HG03280 (cell line): ENCODE results near the gene TES.
"Not testable (repeated sequence)": the region's sequence is repeated elsewhere in the genome, so short reads cannot be mapped to it uniquely, and the experiment has no call there.

ENCODE experiments used
- ATAC-seq: cut with Tn5 transposase; IDR thresholded peaks from one replicate; pipeline ENCODE4 v1.9.1; 2021; ENCODE audit warnings: mild to moderate bottlenecking, moderate library complexity; ENCODE audit not compliant: unreplicated experiment

The TES gene, protein sequence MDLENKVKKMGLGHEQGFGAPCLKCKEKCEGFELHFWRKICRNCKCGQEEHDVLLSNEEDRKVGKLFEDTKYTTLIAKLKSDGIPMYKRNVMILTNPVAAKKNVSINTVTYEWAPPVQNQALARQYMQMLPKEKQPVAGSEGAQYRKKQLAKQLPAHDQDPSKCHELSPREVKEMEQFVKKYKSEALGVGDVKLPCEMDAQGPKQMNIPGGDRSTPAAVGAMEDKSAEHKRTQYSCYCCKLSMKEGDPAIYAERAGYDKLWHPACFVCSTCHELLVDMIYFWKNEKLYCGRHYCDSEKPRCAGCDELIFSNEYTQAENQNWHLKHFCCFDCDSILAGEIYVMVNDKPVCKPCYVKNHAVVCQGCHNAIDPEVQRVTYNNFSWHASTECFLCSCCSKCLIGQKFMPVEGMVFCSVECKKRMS

DNA sequence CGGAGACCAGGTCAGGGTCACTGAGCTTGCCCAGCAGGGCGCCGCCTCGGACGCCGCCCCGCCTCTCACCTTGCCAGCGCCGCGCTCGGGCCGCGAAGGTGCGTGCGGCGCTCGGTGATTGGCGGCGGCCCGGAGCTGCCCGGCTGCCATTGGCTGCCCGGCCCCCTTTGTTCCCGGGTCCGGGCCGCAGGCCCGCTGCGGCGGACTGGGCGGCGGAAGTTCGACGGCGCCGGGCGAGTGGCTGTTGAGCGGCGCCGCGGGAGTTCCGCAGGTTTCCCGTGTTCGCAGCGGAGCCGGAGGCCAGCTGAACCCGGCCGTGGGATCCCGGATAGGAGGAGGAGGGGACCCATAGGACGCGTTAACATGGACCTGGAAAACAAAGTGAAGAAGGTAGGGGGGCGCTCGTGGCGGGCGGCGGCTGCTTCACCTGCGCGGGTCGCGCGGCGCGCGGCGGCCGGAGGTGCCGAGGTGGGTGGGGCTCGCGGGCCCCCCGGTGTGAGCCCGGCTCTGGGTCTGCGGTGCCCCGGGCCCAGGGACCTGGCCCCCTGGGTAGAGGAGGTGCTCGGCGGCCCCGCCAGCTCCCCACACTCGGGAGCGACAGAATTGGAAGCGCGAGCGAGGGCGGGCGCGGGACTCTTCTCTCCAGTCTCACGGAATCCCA lies at the start of gene TES:
Gene TES, plus strand, starts transcription at position 195 of the 661 bp plus-strand sequence. Its CDS starts 169 bp downstream, at position 364.
- ATAC-seq = peak; percentile 89

DNA sequence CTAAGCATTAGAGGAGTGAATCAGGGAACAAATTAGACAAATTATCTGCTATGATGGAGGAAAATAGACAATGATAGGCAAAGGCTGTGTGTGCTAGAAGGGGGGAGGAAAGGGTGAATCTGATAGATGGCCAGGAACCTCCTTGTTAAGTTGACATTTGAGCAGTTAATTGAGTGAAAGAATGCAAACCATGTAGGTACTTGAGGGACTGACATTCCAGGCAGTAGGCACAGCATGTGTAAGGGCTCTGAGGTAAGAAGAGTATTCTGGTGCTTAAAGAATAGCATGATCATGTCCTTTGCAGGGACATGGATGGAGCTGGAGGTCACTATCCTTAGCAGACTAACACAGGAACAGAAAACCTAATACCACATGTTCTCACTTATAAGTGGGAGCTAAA lies 48.6 kb upstream of the TES start:
- no peak for ATAC-seq

DNA sequence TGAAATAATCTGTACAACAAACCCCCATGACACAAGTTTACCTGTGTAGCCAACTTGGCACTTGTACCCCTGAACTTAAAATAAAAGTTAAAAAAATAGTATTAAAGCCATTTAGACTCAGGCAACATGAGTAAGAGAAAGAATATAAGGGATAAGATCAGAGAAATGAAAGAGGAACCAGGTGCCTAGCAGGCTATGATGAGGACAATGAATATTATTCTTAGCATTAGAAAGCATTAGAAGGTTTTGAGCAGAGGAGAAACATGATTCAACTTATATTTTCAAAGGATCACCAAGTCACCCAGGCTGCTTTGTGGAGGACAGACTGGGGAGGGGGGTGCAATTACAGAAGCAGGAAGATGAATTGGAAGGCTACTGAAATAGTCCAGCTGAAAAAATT lies 48.1 kb upstream of the TES start:
- ATAC-seq = peak; percentile 50

DNA sequence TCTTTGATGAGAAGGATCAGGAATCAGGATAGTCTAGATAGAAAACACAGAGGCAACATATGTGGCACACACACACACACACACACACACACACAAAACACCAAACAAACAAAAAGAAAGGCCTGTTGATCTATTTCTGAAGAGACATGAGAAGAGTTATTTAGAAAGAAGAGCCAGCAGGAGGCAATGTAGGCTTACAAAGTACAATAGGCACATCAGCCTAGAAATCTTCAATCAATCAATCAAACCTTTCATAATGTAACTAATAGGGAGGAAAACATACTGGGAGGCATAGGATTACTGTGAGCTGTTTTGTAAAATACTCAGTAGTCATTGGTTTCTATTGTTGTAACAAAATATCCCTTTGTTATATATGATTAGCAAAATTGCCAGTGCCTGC lies 47.3 kb upstream of the TES start:
- ATAC-seq = no peak

DNA sequence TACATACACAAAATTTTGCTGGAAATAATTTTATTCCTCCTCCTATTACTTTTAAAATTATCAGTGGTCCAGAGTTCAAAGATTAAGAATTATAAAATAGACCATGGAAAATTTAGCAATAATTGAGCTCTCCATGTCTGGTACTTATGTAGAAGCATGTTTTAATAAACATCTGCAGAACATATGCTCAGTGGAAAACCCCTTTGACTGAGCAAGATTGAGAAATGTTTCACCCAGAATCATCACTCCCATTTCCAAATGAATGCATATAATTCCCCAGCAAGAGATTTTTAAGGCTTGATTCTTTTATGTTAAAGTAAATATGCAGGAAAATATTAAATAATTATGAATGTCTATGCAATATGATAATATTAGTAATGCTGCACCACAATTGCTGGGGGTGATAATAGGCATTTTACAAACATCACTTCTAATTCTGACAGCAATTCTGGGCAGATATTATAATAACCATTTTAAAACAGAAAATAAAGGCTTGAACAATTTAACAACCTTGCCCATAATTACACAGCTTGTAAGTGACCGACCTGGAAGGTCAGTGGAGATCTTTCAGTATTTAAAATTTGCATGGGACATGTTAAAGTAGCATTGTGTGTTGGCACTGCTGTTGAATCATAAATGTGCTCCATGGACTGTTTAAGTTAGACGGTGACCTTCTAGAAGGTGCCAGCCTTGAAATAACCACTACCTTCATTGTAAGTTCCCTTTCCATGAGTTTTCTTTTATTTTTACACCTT lies 45.6 kb upstream of the TES start:
- no peak for ATAC-seq

DNA sequence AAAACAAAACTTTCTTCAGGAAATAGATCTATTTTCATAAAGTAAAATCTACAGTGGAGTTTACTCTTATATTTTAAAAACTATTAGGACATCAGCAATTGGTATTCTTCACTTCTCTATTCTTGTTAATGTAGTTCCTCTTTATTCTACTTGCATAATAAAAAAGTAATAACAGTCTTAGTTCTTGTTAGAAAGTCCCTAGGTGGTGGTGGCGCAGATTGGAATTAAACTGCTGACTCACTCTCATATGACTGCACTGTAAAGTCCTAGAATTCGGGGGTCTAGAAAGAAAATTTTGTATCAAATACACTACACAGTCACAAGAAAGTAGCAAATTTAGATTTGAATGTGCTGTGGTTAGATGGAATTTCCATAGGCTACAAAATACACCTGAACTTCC lies 44.6 kb upstream of the TES start:
- no peak for ATAC-seq

DNA sequence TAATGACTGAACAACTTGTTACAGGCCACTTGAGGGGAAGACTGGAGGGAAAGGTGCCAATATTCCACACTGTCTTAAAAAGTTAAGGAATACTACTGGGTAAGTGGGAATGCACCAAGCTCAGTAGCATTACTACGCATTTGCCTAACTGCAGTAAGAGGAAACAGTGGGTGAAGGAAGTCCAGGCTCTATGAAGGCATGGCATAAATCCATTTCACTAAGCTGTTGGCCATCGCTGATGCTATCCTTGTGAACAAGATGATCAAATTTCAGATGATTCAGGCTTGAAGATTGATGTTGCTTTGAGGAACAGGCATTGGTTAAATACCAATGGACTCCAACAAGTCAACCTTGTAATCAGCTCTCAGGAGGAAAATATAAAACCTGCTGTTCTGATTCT lies 44.2 kb upstream of the TES start:
- no peak for ATAC-seq

DNA sequence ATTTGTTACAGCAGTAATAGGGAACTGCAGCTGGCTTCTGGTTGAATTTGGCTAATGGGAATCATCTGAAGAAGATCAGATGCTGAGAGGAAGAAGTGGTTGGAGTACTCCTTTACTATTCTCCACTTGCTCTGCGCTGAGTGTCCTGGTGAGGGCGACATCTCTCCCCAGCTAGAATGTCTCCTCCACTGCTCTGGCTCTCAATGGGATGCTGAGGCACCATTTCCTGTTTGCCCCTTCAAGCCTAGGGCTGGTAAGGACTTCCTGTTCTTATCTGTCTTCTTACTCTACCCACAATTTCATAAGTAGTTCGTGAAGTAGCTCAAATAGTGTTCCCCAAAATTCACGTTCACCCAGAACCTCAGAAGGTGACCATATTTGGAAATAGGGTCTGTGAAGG lies 43.2 kb upstream of the TES start:
- ATAC-seq = no peak

DNA sequence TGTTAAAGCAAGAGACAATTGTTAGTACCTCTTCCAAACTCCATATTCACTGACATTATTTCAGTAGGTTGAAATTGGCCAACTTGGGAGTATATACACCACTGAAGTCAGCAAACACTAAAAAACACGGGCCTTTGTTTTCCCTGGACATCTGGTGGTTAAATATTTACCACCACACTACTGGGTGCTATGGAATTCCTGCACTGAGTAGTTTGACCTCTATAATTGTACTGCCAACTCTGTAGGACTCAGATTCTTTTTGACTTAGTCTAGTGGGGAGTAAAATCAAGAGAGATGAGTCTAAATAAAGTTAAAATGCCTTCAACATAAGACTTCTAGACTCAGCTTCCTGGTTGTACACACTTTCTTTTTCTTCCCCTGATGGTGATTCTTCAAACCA lies 41.3 kb upstream of the TES start:
- no peak for ATAC-seq

DNA sequence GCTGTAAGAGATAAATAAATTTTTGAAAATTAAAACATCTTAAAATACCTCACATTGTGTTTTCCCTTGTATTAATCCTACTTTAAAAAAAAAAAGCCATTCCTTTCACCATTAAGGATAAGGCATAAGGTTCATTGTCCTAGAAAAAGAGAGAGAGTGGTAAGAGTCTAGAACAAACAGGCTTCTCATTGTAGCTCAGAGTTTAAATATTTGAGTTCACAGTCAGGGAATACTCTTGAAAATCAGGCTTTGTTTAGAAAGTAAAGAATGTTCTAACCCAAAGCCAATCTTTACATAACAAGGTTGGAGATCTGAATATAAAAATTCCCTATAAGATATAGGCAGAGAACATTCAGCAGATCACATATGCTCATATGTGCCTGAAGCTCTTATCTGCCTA lies 40.2 kb upstream of the TES start:
- ATAC-seq = no peak

DNA sequence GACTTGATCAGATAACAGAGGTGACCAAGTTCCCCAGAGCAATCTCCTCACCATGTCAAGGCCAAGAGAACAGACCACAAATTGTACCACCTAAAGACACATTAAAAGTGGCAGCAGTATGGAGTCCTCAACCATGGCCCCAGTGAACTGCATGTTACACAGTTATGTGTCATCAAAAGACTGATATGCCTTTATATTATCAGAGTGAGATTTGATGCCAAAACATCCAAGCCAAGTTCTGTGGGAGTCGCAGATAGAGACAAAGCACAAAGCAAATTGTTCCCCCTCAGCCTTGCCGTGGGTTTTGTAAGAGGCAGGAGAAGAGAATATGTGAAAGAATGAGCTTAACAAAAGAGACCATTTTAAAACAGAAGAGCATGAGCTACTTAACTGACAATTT lies 39.2 kb upstream of the TES start:
- no peak for ATAC-seq

DNA sequence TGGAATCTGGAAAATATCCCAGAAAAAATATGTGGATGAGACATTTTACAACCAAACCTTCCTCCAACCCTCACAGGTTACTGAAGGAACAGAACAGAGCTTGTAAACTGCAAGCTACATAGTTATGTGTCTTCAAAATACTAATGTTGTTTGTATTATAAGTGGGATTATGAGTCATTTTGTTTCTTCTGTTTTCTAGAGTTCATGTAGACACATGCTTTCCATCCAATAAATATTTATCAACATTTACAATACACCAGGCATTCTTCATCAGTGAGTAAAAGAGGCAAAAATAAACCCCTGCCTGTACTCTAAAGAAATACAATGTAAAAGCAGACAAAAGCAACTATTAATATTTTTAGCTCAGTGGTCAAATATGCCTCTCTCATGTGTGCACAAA lies 38.0 kb upstream of the TES start:
- no peak for ATAC-seq

DNA sequence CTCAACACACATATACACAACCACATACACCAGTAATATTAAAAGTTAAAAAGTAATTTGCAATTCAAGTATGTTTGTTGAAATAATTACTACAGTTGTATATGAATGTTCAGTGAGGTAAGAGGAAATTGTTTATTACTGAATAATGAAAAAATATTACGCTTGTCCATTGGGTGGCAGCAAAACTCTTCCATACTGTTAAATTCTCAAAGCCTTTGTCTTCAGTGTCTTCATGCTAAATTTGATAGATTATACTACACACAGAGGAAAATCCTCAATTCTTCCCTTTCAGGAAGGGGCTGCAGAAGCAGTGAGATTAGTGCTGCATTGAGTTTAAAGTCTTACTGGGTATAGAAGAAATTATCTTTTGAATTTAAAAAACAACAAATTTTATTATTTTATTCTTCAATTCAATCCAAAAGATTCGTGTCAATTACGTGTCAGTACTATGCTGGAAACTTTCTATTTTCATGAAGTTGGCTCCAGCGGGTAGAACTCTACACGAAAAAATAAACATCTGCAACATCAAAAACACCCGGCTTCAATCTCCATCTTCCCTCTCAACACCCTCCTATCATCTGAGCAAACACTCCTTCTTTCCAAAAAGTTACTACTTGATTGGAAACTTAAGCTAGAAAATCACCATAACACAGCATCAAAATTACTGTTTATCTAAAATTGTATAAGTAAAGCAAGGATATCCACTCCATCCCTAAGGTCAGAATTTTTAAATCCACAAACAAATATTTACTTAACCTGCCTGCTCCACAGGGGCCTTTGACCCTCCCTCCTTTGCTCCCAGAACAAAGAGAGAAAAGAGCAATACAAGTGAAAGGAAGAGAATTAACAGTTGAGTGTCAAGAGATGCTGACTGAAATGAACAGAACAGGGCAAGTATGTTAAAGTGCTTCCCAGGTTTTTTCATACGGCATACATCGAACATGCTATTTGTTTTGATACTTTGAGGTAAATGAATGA lies 37.0 kb upstream of the TES start:
- no peak for ATAC-seq

DNA sequence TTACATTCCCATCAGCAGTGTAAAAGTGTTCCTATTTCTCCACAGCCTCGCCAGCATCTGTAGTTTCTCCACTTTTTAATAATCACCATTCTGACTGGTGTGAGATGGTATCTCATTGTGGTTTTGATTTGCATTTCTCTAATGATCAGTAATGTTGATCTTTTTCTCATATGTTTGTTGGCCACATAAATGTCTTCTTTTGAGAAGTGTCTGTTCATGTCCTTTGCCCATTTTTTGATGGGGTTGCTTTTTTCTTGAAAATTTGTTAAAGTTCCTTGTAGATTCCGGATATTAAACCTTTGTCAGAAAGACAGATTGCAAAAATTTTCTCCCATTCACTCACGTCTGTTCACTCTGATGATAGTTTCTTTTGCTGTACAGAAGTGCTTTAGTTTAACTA lies 35.2 kb upstream of the TES start:
- ATAC-seq = not testable (repeated sequence)

DNA sequence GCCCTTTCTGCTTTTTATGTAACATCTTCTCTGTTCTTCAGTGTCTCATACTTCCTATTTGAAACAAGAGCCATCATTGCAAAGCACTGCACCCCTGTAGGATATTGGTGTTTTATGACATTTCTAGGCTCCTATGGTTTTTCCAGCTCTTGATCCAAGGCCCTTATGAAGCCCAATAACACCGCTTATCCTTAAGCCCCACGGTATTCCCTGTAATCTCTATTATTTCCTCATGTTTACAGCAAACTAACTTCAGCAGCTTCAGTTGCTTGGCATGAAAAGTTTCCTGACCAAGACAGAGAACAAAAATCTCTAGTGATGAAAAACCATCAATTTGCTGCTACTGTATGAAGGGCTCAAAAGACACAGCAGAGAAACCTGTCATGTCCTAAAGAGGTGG lies 34.1 kb upstream of the TES start:
- no peak for ATAC-seq

DNA sequence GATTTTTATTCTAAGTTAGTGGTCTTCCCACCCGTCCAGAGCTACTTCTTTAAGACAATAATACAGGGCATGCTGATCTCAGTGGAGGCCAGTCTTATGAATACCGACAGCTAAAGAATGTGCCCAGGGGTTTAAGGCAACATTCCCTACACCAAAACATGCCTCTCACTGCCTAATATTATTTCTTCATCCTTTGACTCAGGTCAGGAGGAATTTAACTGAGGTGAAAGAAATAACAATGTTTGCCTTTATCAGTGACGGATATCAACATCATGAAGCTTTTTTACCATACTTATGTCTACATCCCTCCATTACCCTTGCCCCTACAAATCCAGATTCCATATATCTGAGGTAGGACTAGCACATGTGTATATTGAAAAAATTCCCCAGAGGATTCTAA lies 33.3 kb upstream of the TES start:
- ATAC-seq = no peak

DNA sequence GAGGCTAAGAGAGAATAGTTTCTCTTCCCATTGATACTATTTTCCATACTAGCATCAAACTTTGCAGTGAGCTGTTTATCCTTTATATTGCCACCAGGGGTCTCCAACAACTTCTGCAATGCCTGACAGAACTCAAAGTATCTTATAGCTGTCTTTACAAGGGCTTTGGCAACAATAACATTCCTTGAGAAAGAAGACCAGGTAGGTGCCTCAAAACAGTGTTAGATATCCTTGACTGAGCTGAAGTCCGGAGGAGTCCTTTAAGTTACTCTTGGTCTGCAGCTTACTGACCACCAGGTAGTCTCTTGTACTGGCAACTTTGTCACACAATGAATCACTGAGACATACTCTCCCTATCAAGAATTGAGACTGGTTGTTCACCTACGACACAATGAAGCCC lies 30.0 kb upstream of the TES start:
- ATAC-seq = peak; percentile 86

DNA sequence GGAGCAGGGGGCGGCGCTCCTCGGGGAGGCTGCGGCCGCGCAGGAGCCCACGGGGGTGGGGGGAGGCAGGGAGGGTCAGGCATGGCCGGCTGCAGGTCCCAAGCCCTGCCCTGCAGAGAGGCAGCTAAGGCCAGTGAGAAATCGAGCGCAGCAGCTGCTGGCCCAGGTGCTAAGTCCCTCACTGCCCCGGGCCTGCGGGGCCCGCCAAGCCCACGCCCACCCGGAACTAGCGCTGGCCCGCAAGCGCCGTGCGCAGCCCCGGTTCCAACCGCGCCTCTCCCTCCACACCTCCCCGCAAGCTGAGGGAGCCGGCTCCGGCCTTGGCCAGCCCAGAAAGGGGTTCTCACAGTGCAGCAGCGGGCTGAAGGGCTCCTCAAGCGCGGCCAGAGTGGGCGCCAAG lies 28.3 kb upstream of the TES start:
- ATAC-seq = no peak

DNA sequence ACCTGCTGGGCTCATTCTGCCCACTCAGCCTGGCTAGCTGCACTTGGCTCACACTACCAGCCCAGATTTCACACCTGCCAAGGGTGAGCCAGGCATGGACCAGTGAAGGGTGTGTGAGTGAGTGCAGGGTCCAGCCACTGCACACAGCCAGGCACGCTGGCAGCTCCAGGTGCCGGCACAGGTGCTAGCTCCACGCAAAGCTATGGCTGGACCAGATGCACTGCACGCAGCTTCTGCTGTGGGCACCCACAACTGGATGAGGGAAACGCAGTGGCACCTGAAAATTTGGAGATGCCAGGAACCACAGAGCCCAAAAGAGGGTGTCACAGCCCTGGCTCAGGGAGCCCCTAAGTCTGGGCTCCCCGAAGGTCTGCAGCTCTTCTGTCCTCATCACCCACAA lies 24.9 kb upstream of the TES start:
- ATAC-seq = no peak

DNA sequence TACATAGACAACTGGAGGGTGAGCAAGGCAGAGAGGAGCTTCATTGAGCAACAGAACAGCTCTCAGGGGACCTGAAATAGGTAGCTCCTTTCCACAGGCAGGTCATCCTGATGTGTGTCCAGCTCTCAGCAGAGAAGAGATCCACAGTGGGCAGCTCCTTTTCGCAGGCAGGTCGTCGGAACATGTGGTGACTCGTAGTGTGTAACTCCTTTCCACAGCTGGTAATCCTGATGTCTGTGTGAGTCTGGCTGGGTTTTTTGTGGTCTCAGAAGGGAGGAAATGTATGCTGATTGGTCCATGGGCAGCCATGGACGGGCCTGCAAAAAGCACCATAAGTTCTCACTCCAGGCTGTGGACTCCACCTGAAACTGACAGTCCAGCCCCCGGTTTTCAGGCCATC lies 24.4 kb upstream of the TES start:
- no peak for ATAC-seq

DNA sequence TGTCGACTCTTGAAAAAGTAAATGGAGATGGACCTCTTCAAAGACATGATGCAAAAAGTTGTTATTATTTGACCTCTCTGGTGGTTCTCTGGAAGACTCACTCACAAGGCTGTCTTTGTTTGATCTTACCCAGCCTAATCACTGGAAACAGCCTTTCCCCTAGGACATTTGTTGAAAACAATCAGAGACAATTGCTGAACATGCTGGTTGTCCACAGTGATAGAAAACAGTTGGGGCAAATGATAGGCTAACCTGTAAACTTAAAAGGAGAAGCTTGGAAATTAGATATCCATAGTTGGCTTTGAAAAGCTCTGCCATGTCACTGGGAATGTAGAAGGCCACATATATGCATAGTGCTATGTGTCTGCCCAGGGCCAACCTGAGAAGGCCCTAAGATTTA lies 22.9 kb upstream of the TES start:
- ATAC-seq = no peak
